Mucosa of descending colon (tissue), 3 donors: ENCODE measurements around the gene NKIRAS1. TPM values are rescaled to one million over a fixed set of nuclear protein-coding genes. Genes with fewer than 3 reads are reported as not detected.
A peak's percentile ranks its signal among the peaks of the same experiment; 100 is the strongest.

ENCODE experiments used
- ATAC-seq: fragments of 200-7000 bp; cut with Tn5 transposase; one replicate; pipeline ENCODE4 v1.9.1; 2020; ENCODE audit warnings: mild to moderate bottlenecking, moderate library complexity
- DNase-seq, 3 donors: peaks; one replicate each; pipeline ENCODE4 v3.0.0-alpha.2; 2020
- H3K36me3 ChIP-seq: fragments of 200-600 bp; one replicate; pipeline ENCODE4 v1.8.0; 2021; ENCODE audit warnings: low read depth, mild to moderate bottlenecking
- H3K4me1 ChIP-seq: fragments of 200-600 bp; one replicate; pipeline ENCODE4 v1.8.0; 2021; ENCODE audit warnings: low read depth, mild to moderate bottlenecking
- H3K4me3 ChIP-seq: fragments of 200-600 bp; one replicate; pipeline ENCODE4 v1.8.0; 2021; ENCODE audit warnings: mild to moderate bottlenecking
- H3K9me3 ChIP-seq: fragments of 200-600 bp; one replicate; pipeline ENCODE4 v1.8.0; 2021; ENCODE audit warnings: mild to moderate bottlenecking
- CTCF ChIP-seq: fragments of 200-600 bp; IDR thresholded peaks from one replicate; pipeline ENCODE4 v1.8.0; 2022; ENCODE audit warnings: antibody characterized with exemption, mild to moderate bottlenecking
- intact Hi-C, 2 donors: fragments of 100-400 bp; cut with DNase I in 1 of 2; cut with micrococcal nuclease in 1 of 2; formaldehyde crosslinking; loops; one replicate each; pipeline versions ENCODE4 v1.11.0 to v1.11.1; 2022; cut with DNase I, micrococcal nuclease
- long read RNA-seq, 2 donors: library from polyadenylated mRNA; unstranded; transcript quantifications; one replicate each; pipeline ENCODE4 v2.0.0, GENCODE V29; 2019 to 2021
- total RNA-seq, 3 donors: library from RNA; stranded (reverse); fragmentation: NEBNext Ultra II Directional in 2 of 3; extraction: Animal tissue kit (Norgen Biotek cat#: 25700) in 2 of 3; gene quantifications; one replicate each; pipeline versions ENCODE4 v1.2.1 to v1.2.4, GENCODE V29; 2021 to 2023
- donor health status: DM: no; HTN: no; CAD: no; lungs with moderate emphysema.
- donor health status: DM: no; HTN: no; CAD: no.
- donor health status: DM: no; HTN: yes; CAD: no.

Gene NKIRAS1
- 10 to 100 TPM in 1 of 3 donors, 1 to 10 TPM in 2; 3.5 to 15.0 (median 5.3) TPM for total RNA-seq
- long read RNA-seq, donor 1, transcript NKIRAS1-206 (5 exons, 2,014 nt) = major isoform, 13 of 22 reads
- long read RNA-seq, donor 1, partial matches to known transcripts = 0 of 22 reads
- long read RNA-seq, donor 1, other reads (novel, unspliced or antisense) = 5 of 22 reads
- long read RNA-seq, donor 2, partial matches to known transcripts = 0 of 2 reads
- long read RNA-seq, donor 2, other reads (novel, unspliced or antisense) = 0 of 2 reads

GRCh38 chr3:23916886-23917678, at the start of gene NKIRAS1, which contains the start of gene RPL15:
NKIRAS1 (minus strand) TSS chr3:23916990; CDS start chr3:23910904, 6,086 bp downstream.
RPL15 (plus strand) TSS chr3:23917132; CDS start chr3:23917860, 728 bp downstream.
- DNase-seq (peak; percentile 97 to 98 (median 98)), ATAC-seq (peak; percentile 99)
- Histone ChIP-seq H3K4me3 (peak within 1 kb of the TSS; percentile 83), H3K36me3 (no peaks in the 10 kb centered on the region), H3K4me1 (peaks cover 14% of the 10 kb centered on the region), H3K9me3 (no peaks in the 10 kb centered on the region)
- intact Hi-C loops = no loop called here
- peak; percentile 40 for TF ChIP-seq CTCF

GRCh38 chr3:23966328-23966727, 49.5 kb upstream of the NKIRAS1 start:
- DNase-seq (no peak), ATAC-seq (no peak)
- TF ChIP-seq CTCF = no peak
- H3K4me1 ChIP-seq = no peaks in the 10 kb centered on the region
- H3K36me3 ChIP-seq = no peaks in the 10 kb centered on the region
- intact Hi-C loops = no loop called here
- no peak overlapping the region for H3K4me3 ChIP-seq
- no peaks in the 10 kb centered on the region for H3K9me3 ChIP-seq

- no peak for TF ChIP-seq CTCF
- Histone ChIP-seq H3K9me3 (no peaks in the 10 kb centered on the region), H3K4me3 (no peak overlapping the region), H3K4me1 (peaks cover 10% of the 10 kb centered on the region), H3K36me3 (no peaks in the 10 kb centered on the region)
- ATAC-seq (no peak), DNase-seq (no peak)
- intact Hi-C loops = no loop called here
Observed at GRCh38 chr3:23964537-23965235, 47.9 kb upstream of the NKIRAS1 start.

GRCh38 chr3:23961913-23962312, 45.1 kb upstream of the NKIRAS1 start:
- Histone ChIP-seq H3K4me1 (peaks cover 17% of the 10 kb centered on the region), H3K36me3 (no peaks in the 10 kb centered on the region), H3K9me3 (no peaks in the 10 kb centered on the region), H3K4me3 (no peak overlapping the region)
- TF ChIP-seq CTCF = no peak
- no peak for DNase-seq
- intact Hi-C loops = no loop called here
- ATAC-seq = no peak

- ATAC-seq (no peak), DNase-seq (no peak)
- H3K4me3 ChIP-seq = no peak overlapping the region
- no peaks in the 10 kb centered on the region for H3K9me3 ChIP-seq
- no peaks in the 10 kb centered on the region for H3K36me3 ChIP-seq
- no peak for TF ChIP-seq CTCF
- peaks cover 17% of the 10 kb centered on the region for H3K4me1 ChIP-seq
- intact Hi-C loops = no loop called here
Observed at GRCh38 chr3:23961066-23961465, 44.3 kb upstream of the NKIRAS1 start.
